DMS114 treated with DMSO at 0.1 percent for 48 hours (cell line): ENCODE results near the gene ADCY5.

ENCODE experiments used
- DNase-seq: peaks from one replicate; lab custom pipeline; 2025; ENCODE audit not compliant: unreplicated experiment; lab: John Stamatoyannopoulos, UW

Gene ADCY5

DNA sequence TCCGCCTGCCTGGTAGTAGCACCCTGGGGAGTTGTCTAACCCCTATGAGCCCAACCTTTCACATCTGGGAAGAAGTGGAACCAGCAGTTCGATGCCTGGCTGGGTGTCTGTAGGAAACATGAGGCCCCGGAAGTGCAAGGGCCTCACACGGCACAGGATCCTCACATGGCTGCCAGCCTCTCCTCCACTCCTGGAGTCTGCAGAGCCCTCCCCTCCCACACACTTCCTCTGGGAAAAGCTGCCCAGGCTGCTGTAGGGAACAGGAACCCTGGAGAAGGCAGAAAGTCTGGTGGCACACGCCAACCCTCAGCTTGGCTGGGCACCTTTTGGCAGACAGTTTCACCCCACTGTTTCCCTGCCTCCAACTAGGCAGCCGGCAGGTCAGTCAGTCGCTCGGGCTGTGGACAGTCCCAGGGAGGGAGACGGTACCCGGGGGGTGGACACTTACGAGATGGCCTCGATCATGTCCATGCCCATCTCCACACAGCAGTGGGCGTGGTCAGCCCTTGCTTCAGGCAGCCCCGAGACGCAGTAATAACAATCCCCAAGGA, 118.4 kb downstream of the ADCY5 start:
- no peak for DNase-seq

DNA sequence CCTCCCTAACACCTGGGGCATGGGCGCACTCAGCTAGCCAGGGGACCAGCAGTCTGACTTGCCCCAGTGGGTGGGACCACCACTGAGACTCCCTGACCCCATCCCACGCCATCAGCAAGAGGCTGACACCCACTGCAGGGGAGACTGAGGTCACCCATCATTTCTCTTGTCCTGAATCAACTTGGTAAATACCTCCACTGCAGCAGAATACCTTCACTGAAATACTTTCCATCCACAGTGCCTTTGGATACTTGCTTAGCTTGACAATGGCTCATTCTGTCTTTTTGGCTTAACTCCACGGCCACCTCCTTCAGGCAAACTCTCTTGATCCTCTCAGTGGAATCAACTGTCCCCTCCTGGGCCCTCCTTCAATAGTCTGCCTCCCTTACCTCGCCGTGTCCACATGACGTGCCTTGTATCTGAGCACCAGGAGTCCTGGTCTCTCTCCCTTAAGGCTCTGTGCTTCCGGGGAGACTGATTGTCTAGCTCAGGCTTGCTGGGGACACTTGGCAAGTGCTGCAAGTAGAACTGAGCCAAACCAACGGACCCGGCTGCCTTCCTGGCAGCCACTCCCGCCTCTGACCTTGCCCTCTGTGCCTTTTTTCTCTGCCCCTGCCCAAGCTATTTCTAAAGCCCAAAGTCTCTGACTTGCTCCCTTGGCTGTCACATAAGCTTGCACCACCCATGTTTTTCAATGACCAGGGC, 119.1 kb downstream of the ADCY5 start:
- DNase-seq, result no peak

DNA sequence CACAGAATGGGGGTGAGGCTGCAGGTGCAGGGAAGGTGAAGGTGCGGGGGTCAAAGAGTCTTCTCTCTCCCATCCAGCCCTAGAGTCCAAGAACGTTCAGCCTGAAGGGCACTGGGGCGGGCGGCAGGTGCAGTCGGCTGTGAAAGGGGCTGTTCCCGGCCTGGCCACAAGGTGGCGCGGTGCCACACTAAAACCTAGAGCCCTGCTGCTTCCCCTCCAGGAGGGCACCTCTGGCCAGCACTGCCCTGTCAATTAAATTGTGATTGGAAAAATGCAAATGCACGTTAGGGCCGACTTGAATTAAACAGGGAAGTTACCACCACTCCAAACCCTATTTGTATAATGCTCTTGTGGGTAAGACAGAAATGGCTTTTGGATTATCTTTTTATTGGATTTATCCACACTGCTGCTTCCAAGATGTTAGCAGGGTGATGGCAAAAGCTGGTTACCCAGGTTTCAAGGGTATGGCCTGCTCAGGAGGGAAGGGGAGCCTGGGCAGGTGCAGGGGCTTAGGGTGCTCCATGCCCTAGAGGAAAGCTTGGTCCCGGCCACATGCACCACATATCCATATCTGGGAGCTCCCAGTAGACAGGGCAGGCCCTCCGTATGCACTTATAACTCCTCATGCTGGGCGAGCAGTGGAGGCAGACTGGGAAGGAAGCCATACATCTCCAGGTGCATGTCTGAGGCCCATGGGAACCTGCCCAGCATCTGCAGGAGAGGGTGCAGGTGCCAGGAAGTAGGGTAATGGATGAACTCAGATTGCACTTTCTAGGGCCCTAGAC, 119.8 kb downstream of the ADCY5 start:
- DNase-seq, result peak; percentile 15

DNA sequence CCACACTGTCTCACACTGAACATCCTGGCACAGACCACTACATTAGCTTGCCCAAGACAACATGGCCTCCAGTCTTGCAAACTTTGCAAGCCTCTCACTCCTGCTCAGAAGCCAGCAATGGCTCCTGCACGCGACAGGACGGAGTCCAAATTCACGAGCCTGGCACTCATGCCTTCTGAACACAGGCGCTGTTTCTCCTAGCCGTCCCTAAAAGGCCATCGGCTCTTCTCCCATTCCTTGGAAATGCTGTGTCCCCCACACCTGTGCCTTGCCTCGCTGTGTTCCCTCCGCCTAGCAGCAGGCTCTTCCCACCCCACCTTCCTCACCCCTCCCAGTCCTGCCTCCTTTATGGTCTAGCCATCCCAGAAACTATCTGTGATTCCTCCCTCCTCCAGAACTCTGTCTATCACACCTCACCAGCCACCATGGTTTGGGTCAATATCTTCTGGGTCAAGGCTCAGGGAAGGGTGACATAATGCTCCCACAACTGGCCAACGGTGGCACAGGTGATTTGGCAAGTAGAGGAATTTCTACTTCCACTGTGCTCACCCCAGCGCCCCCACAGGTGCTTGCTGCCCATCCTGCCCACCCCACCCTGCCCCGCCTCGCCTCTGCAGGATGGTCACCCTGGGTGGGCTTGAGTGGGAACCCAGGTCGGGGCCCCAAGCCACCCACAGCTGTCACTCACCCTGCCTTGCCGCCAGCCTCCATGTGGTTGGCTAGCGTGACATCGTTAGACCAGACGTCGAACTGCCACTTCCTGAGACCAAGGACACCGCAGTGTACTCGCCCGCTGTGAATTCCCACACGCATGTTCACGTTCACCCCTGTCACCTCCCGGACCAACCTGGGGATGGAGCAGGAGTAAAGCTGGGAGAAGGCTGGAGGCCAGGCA, 120.7 kb downstream of the ADCY5 start:
- DNase-seq, result no peak

DNA sequence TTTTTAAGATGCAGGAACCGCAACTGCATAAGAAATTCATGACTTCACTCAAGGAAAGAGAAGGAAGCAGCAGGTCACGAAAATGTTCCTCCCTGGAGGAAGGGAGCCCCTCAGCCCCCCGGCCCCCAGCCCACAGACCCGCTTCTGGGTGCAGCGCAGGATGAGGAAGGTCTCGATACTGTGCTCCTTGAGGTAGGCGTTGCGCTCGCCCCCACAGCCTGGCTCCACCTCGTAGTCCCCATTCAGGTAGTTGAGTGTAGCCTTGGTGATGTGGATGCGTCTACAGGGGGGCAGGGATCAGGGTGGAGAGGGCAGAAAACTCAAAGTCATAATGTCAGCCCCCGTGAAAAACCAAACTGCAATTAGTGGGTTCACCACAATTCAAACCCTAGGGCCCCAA, 121.4 kb downstream of the ADCY5 start:
- DNase-seq, result no peak

DNA sequence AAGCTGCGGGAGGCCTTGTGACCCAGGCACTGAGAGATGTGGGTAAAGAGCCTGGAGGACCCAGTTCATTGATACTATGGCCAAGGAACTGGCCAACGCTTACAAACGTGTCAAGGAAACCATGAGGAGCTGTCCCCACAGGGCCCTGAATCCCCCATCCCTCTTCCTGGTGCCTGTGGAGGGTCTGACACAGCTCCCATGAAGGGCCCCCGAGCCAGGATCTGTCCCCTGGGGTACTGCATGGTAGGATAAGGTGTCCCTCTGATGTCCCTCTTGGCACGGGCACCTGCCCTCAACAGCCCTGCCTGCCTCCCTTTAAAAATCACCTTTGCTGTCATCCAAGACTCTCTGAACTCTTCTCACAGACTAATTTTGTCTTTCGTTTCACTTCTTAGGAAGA, 122.4 kb downstream of the ADCY5 start:
- DNase-seq, result no peak

DNA sequence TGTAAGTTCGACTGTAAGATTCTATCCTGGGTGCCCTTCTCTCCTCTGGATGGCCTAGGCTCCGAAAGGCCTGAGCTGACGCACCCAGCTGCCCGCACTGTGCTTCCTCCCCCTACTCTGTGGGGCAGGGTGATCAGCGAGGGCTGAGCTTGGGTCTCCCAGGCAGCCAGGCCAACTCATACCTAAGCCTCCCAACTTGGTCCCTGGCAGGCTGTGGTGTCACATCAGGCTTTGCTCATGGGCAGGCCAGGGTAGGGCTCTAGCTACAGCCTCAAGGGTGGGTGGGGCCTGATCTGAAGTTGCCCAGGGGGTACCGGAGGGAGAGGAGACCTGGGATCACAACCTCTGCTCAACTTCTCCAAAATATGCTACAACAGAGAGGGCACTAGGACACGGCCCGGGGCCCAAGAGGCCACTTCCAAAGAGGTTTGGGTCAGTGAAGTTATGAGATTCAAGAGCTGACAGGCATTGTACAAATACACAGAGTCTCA, 123.1 kb downstream of the ADCY5 start:
- no peak for DNase-seq

DNA sequence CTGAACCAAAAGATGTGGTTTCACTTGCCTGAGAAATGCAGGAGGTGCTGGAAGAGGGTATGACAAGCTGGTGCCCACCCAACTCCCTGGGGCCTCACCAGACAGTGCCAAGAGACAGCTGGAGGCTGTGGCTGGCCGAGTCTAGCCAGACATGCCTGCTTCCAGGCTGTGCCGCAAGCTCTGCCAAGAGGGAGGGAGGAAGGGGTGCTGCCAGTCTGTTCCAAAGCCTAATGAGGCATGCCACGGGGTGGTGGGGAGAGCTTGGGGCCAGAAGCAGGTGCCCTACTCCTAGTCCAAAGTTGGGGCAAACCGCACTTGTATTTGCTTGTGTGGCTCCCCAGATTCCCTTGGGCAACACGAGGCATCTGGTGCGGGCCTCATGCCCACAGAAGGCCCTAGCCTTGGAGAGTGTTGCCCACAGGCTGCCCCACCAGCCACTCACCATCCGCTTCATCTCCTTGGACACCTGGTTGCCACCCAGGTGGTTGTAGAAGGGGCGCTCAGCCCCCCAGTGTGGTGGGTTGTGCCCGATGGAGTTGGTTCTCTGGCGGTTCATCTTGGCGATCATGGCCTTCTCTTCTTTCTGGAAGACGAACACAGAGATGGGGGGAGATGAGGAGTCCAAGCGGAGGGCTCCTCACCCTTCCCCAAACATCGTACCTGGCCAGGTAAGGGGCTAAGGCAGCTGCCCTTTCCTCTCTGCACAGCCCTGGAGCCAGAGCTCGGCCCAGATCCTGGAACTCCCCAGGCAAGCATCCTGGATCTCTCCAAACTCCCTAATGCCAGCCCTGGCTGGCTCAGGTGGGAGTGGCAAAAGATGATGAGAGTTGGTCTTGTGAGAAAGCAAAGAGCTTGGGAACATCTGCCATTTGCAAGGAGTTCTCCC, 123.8 kb downstream of the ADCY5 start:
- DNase-seq, result no peak

DNA sequence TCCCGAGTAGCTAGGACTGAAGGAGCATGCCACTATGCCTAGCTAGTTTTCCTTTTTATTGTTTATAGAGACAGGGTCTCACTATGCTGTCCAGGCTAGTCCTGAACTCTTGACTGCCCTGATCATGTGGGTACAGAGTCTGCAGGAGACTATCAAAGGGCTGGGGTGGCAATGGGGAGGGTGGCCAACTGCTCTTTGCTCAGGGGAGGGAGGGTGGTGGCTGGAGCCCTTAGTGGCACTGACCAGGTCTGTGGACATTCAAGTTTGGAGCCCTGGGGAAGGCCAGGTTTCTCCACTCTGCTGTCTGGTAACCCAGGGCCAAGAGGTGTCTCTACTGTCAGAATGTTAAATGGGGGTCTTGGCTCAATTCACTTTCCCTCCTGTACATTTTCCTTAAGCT, 125.1 kb downstream of the ADCY5 start:
- no peak for DNase-seq

DNA sequence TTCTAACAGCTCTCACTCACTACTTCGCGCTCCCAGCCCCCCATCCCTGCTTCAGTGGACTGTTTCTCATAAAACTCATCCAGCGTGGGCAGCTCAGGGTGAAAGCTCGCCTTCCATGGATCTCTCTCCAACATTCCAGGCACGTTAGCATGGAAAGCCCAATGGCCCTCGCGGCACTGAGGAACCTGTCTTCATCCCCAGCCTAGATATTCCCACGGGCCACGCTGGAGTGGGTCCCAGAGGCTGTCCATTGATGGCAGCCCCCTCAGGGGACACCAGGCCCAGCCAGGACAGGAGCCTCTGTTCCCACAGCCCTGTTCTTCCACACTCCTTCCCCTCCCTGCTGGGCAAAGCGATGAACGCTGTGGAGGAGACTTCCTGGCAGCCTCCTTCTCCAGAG, 126.0 kb downstream of the ADCY5 start:
- DNase-seq, result no peak

DNA sequence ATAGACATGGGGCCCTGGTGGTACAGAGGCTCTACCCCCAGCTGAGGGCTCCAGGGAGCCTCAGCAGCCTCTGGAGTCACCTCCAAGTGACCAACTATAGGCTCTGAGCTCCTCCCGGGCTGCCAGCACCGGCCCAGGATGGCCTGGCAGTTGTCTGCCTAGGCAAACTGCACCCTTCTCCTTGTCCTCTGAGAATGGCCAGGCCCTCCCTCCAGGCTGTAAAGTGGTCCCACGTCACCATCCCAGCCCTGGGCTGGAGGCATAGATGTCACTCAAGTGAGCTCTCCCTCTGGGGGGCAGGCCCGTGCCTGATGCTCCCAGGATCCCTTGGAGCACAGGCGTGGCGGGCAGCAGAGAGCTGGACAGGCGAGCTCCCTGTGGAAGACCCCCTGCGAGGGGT, 127.1 kb downstream of the ADCY5 start:
- no peak for DNase-seq

DNA sequence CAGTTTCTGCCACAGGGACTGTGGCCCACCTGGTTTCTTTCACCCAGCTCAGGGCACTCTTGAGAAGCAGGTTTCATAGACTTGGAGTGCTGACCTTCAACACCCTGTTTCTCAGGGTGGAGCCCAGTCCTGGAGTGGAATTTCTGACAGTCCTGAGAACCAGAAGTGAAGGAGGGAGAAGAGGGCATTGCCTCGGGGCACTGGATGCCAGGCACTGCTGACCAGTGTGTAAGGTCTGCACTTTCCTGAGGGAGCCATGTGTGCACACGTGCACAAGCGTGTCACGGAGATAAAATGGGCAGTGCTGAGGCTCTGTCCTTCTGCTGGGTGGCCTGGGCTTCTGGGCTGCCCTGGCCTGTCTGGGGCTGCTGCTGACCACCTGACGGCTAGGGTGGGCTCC, 128.7 kb downstream of the ADCY5 start:
- no peak for DNase-seq

DNA sequence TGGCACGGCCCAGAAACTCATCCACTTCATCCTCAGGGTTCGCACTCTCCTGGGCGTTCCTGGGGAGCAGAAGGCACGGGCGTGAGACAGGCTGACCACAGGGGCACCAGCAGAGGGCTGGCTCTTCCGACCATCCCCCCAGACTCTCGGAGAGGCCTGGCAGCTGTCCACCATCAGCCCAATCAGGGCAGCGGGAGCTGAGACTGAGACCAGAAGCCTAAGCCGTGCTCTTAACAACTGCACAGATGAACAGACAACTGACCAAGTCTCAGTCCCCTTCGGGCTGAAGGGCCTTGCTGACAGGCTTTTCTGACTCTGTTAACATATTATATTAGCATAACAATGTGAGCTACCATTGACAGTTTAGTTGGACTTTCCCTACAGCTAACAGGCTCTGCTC, 129.1 kb downstream of the ADCY5 start:
- DNase-seq, result no peak

DNA sequence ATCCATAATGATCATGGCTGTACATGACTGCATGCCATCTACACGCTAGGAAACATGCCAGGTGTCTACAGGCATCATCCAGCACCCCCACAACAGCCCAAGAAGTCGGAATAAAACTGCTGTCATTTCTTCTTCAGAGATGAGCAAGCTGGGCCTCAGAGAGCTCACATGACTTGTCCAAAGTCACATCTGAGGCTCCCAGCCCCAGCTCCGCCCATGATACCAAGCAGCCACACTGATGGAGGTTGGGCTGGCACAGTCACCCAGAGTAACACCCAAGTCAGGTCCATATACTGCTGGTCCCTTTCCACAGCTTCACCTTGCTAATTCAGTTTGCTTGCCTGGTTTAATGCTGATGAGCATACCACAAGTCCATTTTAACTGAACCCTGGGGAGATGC, 130.5 kb downstream of the ADCY5 start:
- no peak for DNase-seq

DNA sequence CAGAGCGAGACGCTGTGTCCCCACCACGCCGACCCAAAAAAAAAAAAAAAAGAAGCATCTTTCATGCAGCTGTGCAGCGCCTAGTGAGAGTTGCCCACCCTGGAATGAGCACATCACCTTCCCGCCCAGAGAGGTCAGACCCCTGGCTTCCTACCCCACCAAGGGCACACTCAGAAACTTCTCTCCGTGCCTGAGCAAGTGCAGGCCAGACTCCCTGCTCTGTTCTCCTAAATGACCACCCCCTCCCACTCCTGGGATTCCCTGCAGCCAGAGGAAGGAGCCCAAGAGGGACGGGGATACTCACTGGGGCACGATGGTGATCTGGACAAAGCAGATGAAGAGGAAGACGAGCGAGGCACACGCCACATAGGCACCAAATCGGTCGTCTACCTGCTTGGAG, 131.2 kb downstream of the ADCY5 start:
- no peak for DNase-seq

DNA sequence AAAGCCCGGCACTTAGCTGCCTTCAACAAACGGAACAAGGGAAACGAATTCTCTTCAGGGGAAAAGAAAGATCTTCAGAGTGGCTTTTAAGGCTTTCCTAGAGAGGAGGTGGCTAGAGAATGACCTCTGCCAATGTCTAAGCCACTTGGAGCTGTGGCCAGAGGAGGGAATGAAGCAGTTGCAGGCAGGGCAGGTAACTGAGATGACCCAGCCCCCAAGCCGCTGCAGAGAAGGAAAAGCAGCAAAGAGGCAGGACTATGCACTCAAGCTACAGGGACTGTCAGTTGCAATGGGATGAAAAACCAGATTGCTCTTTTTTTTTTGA, 133.7 kb downstream of the ADCY5 start:
- no peak for DNase-seq

DNA sequence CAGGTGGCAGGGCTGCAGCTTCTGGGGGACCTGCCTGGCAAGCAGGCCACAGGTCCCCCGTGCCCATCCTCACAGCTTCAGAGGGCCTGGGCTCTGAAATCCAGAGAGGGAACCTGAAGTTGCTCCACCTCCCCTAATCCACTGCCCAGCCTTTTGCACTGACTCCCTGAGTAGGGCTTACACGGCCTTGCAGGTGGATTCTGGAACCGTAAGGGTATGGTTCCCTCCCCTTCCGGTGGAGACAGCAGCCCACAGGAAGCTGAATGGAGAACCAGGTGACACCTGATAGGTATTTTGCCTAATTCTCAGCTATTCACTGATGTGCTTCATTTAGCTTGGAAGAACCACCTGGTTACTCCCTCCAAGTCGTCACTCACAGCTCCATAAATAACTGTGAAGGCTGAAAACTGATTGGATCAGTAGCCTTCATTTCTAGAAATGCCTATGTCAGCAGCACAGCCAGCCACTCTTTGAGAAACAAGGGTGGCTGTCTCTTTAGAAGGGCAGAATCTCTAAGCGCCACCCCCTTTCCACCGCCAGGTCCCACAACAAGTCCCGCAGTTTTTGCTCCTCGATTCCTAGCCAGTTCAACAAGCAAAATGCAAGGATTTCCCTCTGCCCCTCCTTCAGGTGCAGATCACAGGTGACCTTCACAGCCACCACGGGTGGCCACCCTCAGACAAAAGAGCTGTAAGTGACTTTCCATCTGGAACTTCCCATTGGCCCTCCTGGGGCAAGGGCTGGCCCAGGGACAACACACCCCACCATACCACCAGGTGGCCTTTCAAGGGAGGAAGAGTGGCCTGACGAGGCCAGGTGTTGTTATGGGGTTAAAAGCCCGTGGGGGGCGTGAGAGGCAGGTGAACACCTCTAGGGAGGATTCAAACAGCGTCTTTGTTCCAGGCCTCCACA, 134.3 kb downstream of the ADCY5 start:
- DNase-seq, result no peak

DNA sequence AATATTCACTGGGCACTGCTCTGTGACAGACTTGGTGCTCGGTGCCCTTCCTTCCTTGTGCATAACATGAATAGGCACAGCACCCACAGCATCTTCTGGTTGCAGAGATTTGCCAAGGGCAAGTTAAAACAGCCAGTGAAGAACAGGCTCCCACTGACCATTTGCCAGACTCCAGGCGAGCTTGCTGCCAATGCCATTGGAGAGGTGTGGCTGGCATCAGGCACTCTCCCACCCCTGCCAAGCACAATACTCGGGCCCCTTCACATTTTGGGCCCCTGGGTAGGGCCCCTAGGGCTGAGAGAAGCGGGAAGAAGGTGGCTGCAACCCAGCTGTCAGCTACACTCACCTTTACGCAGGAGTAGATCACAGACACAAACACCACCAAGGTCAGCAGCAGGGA, 135.0 kb downstream of the ADCY5 start:
- no peak for DNase-seq
